NT2/D1 (cell line): Measurements from ENCODE around the gene FRYL.
"Not testable (repeated sequence)": the region's sequence is repeated elsewhere in the genome, so short reads cannot be mapped to it uniquely, and the experiment has no call there.

ENCODE experiments used
- DNase-seq: peaks from one replicate; pipeline ENCODE4 v3.0.0-alpha.2; 2011; ENCODE audit warnings: low read depth, low spot score
- H3K27me3 ChIP-seq: 2 replicates; pipeline ENCODE4 v1.6.0; 2011; ENCODE audit warnings: mild to moderate bottlenecking; ENCODE audit not compliant: insufficient read length, insufficient read depth
- H3K36me3 ChIP-seq: 2 replicates; pipeline ENCODE4 v1.6.1; 2011; ENCODE audit warnings: mild to moderate bottlenecking, low read length, mixed read lengths; ENCODE audit not compliant: insufficient read depth, insufficient read length
- H3K4me1 ChIP-seq: 2 replicates; pipeline ENCODE4 v1.5.1; 2011; ENCODE audit not compliant: insufficient read depth, insufficient read length
- H3K4me3 ChIP-seq: 2 replicates; pipeline ENCODE4 v1.5.1; 2011; ENCODE audit warnings: low read depth; ENCODE audit not compliant: insufficient read length
- H3K9ac ChIP-seq: 2 replicates; pipeline ENCODE4 v1.6.0; 2011; ENCODE audit warnings: low read depth; ENCODE audit not compliant: insufficient read length
- H3K9me3 ChIP-seq: 2 replicates; pipeline ENCODE4 v1.5.1; 2011; ENCODE audit warnings: mild to moderate bottlenecking, low read length; ENCODE audit not compliant: insufficient read depth
- SUZ12 ChIP-seq: IDR thresholded peaks from 2 replicates; pipeline ENCODE4 v1.6.1; 2011; ENCODE audit not compliant: insufficient read length, insufficient read depth; ENCODE audit errors: extremely low read depth
- YY1 ChIP-seq: IDR thresholded peaks from 2 replicates; pipeline ENCODE4 v1.6.1; 2011; ENCODE audit not compliant: insufficient read length, insufficient read depth
- ZNF274 ChIP-seq: IDR thresholded peaks from 2 replicates; pipeline ENCODE4 v1.6.1; 2011; ENCODE audit warnings: mild to moderate bottlenecking, low read depth, low read length

The FRYL gene

GRCh38 chr4:48462363-48462762 lies 317.7 kb downstream of the FRYL start:
- no peaks in the 10 kb centered on the region for H3K36me3 ChIP-seq
- no peaks in the 10 kb centered on the region for H3K9me3 ChIP-seq
- H3K4me1 ChIP-seq, result no peaks in the 10 kb centered on the region
- H3K9ac ChIP-seq, result no peak overlapping the region
- TF ChIP-seq SUZ12 (no peak), ZNF274 (no peak), YY1 (no peak)
- DNase-seq, result no peak
- H3K4me3 ChIP-seq, result no peak overlapping the region
- no peaks in the 10 kb centered on the region for H3K27me3 ChIP-seq

DNA sequence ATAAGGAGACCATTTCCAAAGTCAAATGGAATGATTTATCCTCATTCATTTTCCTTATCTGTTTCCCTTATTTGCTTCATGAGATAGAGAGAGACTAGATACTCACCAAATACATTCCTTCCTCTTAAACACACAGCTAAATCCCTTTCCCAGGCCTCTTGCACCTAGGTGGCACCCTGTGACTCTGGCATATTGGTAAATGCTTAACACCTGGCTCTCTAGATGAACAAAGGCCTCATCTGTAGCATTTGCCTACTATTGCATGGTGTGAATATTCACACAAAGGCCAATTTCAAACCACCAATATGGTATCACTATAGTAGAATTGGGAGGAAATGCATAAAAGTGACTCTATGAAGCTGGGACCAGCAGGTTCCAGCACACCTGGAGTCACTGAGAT lies 319.1 kb downstream of the FRYL start:
- DNase-seq, result no peak
- Histone ChIP-seq H3K36me3 (no peaks in the 10 kb centered on the region), H3K4me3 (no peak overlapping the region), H3K27me3 (no peaks in the 10 kb centered on the region), H3K9ac (no peak overlapping the region), H3K9me3 (no peaks in the 10 kb centered on the region), H3K4me1 (no peaks in the 10 kb centered on the region)
- TF ChIP-seq SUZ12 (no peak), YY1 (no peak), ZNF274 (no peak)

DNA sequence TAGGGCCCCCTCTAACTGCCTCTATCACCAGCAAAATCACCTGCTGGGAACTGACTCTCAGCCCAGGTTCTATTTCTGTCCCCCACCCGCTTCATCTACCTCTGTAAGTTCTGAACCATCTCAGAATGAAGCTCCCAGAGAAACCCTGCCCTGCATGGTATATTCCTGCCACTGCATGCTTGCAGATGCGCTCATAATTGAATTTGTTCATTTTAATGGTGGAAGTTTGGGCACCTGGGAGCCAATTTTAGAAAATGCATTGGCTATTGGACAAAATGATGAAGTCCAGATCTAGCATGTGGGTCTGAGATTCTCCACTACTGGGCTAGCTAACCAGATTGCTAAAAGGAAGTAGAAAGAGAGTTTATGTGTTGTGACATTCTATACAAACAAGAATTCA lies 325.5 kb downstream of the FRYL start:
- Histone ChIP-seq H3K27me3 (no peaks in the 10 kb centered on the region), H3K4me1 (no peaks in the 10 kb centered on the region), H3K9me3 (no peaks in the 10 kb centered on the region), H3K36me3 (no peaks in the 10 kb centered on the region), H3K4me3 (no peak overlapping the region), H3K9ac (no peak overlapping the region)
- no peak for DNase-seq
- TF ChIP-seq SUZ12, result no peak
- no peak for TF ChIP-seq ZNF274
- no peak for TF ChIP-seq YY1

DNA sequence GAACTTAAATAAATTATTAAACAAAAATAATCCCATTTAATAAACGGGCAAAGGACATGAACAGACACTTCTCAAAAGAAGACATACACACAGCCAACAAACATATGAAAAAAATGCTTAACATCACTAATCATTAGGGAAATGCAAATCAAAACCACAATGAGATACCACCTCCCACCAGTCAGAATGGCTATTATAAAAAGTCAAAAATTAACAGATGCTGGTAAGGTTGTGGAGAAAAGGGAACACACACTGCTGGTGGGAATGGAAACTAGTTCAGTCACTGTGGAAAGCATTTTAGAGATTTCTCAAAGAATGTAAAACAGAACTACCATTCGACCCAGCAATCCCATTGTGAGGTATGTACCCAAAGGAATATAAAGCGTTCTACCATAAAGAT lies 328.4 kb downstream of the FRYL start:
- H3K4me1 ChIP-seq, H3K27me3 ChIP-seq, H3K4me3 ChIP-seq, DNase-seq, H3K9me3 ChIP-seq, H3K36me3 ChIP-seq, H3K9ac ChIP-seq: not testable (repeated sequence)

GRCh38 chr4:48450740-48451139 lies 329.3 kb downstream of the FRYL start:
- H3K36me3 ChIP-seq, result no peaks in the 10 kb centered on the region
- H3K9me3 ChIP-seq, result no peaks in the 10 kb centered on the region
- no peak overlapping the region for H3K9ac ChIP-seq
- H3K4me3 ChIP-seq, result no peak overlapping the region
- no peaks in the 10 kb centered on the region for H3K4me1 ChIP-seq
- no peaks in the 10 kb centered on the region for H3K27me3 ChIP-seq
- TF ChIP-seq YY1 (no peak), SUZ12 (no peak), ZNF274 (no peak)
- DNase-seq, result no peak

GRCh38 chr4:48449151-48449550 lies 330.9 kb downstream of the FRYL start:
- DNase-seq, result no peak
- H3K4me3 ChIP-seq, result no peak overlapping the region
- no peak for TF ChIP-seq ZNF274
- no peak for TF ChIP-seq YY1
- no peak for TF ChIP-seq SUZ12
- H3K27me3 ChIP-seq, result no peaks in the 10 kb centered on the region
- H3K9me3 ChIP-seq, result no peaks in the 10 kb centered on the region
- H3K4me1 ChIP-seq, result no peaks in the 10 kb centered on the region
- H3K36me3 ChIP-seq, result no peaks in the 10 kb centered on the region
- no peak overlapping the region for H3K9ac ChIP-seq
